NT2/D1 (cell line): ENCODE results near the gene HDC.

Experiments used
- YY1 ChIP-seq: IDR thresholded peaks from 2 replicates; pipeline ENCODE4 v1.6.1; 2011; ENCODE audit not compliant: insufficient read length, insufficient read depth
- ZNF274 ChIP-seq: IDR thresholded peaks from 2 replicates; pipeline ENCODE4 v1.6.1; 2011; ENCODE audit warnings: mild to moderate bottlenecking, low read depth, low read length

DNA sequence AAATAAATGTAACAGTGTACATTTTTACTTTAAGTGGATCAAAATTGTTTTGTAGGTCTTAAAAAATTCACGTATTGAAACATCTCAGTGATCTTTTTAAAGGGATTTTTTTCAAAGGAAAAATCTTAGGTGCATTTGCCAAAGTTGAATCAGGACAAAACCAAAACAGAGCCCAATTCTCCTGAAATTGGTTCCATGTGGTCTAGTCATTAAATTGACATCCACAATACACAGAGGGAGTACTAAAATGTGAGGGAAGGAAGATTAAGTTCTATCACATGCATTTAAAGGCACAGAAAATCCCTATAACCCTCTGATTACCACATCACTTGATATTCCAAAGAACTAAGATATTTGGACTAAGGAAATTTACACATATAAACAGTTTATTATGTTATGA lies 39.3 kb upstream of the HDC start:
- no peak for TF ChIP-seq YY1
- no peak for TF ChIP-seq ZNF274
